ENCODE measurements around the gene SNCA.
A peak's percentile ranks its signal among the peaks of the same experiment; 100 is the strongest.

Gene SNCA

DNA sequence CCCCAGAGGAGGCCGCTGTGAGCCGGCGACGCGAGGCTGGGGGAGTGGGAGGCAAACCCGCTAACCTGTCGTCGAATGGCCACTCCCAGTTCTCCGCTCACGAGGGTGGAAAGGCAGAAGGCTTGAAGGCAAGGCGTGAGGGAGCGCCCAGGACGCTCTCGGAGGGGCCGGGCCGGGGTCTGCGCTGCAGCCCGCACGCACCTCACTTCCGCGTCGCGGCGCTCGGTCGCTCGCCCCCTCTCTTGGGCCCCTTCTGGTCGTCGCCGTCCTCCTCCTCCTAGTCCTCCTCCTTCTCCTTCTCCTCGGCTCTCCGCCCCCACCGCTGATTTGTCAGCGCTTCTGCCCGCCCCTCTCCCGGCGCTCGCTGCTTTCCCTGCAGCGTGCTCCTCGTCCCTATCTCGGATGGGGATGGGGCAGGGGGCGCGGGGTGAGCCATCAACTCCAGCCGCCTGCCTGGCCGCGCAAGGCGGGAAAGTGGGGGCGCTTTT lies at the start of gene SNCA:
Gene SNCA (minus strand): TSS at position 265 of the 488 bp plus-strand sequence. CDS start 1,494 bp downstream, outside the sequence.
- peak within 1 kb of the TSS; percentile 33 for H3K9ac ChIP-seq (ENCODE audit: low read length)
- H3K9me3 ChIP-seq (ENCODE audit: control insufficient read depth, insufficient read depth, low read depth, low read length), result no peaks in the 10 kb centered on the region
- H3K27ac ChIP-seq (ENCODE audit: low read depth, low read length), result no peak within 1 kb of the TSS
- H3K36me3 ChIP-seq (ENCODE audit: control insufficient read depth, insufficient read depth, low read length), result no peaks in the 10 kb centered on the region
- peaks cover 19% of the 10 kb centered on the region for H3K27me3 ChIP-seq (ENCODE audit: control insufficient read depth, insufficient read depth, low read length)
- peak within 1 kb of the TSS; percentile 76 for H3K4me3 ChIP-seq (ENCODE audit: low read depth, low read length)
- H3K4me1 ChIP-seq (ENCODE audit: control insufficient read depth, insufficient read depth, low read length), result peaks cover 8% of the 10 kb centered on the region; the same call in 1 of the 2 replicates

DNA sequence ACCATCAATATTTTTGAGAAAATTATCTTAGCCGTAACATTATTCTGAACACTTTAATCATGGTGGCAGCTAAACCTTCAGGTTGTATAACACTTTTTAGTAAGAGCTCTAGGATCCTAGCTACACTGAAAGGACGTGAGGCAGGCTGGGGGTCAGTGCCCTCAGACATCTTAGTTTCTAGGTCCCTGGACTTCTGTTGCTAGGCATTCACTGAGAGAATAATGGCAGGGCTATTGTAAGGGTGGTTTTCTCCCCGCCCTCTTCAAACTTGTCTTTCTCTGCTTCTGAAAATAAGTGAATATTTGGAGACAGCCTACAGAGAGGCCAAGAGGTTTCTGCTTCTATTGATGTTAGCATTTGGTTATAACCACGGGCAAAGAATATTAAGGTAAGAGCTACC lies 42.3 kb upstream of the SNCA start:
- no peaks in the 10 kb centered on the region for H3K27me3 ChIP-seq (ENCODE audit: control insufficient read depth, insufficient read depth, low read length)
- no peaks in the 10 kb centered on the region for H3K9me3 ChIP-seq (ENCODE audit: control insufficient read depth, insufficient read depth, low read depth, low read length)
- H3K4me1 ChIP-seq (ENCODE audit: control insufficient read depth, insufficient read depth, low read length), result no peaks in the 10 kb centered on the region
- H3K27ac ChIP-seq (ENCODE audit: low read depth, low read length), result no peak overlapping the region
- H3K9ac ChIP-seq (ENCODE audit: low read length), result no peak overlapping the region
- no peak overlapping the region for H3K4me3 ChIP-seq (ENCODE audit: low read depth, low read length)
- H3K36me3 ChIP-seq (ENCODE audit: control insufficient read depth, insufficient read depth, low read length), result no peaks in the 10 kb centered on the region

DNA sequence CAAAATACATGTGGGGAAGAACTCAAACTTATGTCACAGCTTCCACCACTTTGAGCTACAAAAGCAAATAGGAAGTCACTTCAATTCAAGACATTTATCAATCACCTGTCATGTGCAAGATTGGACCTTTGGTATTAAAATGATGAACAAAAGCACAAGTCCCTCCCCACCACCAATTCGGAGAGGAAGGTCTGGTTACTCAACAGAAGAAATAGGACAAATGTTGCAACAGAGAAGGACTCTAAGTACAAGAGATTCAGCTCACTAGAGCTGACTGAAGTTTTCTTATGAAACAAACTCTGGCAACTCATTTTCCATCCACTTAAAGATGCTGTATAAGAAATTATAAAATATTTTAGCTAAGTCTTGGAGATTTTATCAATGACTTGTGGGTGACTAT lies 41.6 kb upstream of the SNCA start:
- Histone ChIP-seq H3K27me3 (ENCODE audit: control insufficient read depth, insufficient read depth, low read length) (no peaks in the 10 kb centered on the region), H3K4me1 (ENCODE audit: control insufficient read depth, insufficient read depth, low read length) (no peaks in the 10 kb centered on the region), H3K4me3 (ENCODE audit: low read depth, low read length) (no peak overlapping the region), H3K9me3 (ENCODE audit: control insufficient read depth, insufficient read depth, low read depth, low read length) (no peaks in the 10 kb centered on the region), H3K36me3 (ENCODE audit: control insufficient read depth, insufficient read depth, low read length) (no peaks in the 10 kb centered on the region), H3K9ac (ENCODE audit: low read length) (no peak overlapping the region), H3K27ac (ENCODE audit: low read depth, low read length) (no peak overlapping the region)

DNA sequence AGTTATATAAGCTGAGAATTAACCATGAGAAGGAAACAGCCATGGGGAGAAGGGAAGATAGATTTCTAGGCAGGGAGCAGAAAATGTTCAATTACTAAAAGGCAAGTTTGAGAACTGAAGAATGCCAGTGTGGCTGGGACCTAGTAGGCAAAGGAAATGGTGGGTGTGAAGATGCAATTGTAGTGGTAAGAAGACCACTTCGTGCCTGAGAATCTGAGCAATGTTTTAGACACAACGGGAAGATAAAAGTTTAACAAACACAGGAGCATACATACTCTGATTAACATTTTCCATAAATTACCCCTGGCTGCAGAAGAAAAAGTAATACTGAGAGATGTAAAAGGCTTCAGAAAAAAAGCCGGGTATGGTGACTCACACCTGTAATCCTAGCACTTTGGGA lies 39.6 kb upstream of the SNCA start:
- Histone ChIP-seq H3K27me3 (ENCODE audit: control insufficient read depth, insufficient read depth, low read length) (no peaks in the 10 kb centered on the region), H3K36me3 (ENCODE audit: control insufficient read depth, insufficient read depth, low read length) (no peaks in the 10 kb centered on the region), H3K9me3 (ENCODE audit: control insufficient read depth, insufficient read depth, low read depth, low read length) (no peaks in the 10 kb centered on the region), H3K4me3 (ENCODE audit: low read depth, low read length) (no peak overlapping the region), H3K27ac (ENCODE audit: low read depth, low read length) (no peak overlapping the region), H3K4me1 (ENCODE audit: control insufficient read depth, insufficient read depth, low read length) (no peaks in the 10 kb centered on the region), H3K9ac (ENCODE audit: low read length) (no peak overlapping the region)

DNA sequence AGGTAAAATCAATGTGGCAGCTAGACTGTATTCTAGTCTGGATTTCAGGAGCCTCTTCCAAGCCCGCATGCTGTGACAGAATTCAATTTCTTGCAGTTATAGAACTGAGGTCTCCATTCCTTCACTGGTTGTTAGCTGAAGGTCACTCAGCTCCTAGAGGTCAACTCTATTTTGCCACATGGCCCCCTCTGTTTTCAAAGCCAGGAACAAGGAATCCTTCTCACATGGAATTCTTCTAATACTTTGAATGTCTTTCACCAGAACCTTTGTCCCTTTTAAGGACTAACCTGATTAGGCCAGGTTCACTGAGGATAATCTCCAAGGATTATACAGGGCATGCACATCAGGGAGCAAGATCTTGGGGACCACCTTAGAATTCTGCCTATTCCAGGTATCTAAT lies 34.2 kb upstream of the SNCA start:
- no peak overlapping the region for H3K27ac ChIP-seq (ENCODE audit: low read depth, low read length)
- no peaks in the 10 kb centered on the region for H3K36me3 ChIP-seq (ENCODE audit: control insufficient read depth, insufficient read depth, low read length)
- no peaks in the 10 kb centered on the region for H3K9me3 ChIP-seq (ENCODE audit: control insufficient read depth, insufficient read depth, low read depth, low read length)
- no peaks in the 10 kb centered on the region for H3K4me1 ChIP-seq (ENCODE audit: control insufficient read depth, insufficient read depth, low read length)
- no peak overlapping the region for H3K9ac ChIP-seq (ENCODE audit: low read length)
- no peaks in the 10 kb centered on the region for H3K27me3 ChIP-seq (ENCODE audit: control insufficient read depth, insufficient read depth, low read length)
- no peak overlapping the region for H3K4me3 ChIP-seq (ENCODE audit: low read depth, low read length)

DNA sequence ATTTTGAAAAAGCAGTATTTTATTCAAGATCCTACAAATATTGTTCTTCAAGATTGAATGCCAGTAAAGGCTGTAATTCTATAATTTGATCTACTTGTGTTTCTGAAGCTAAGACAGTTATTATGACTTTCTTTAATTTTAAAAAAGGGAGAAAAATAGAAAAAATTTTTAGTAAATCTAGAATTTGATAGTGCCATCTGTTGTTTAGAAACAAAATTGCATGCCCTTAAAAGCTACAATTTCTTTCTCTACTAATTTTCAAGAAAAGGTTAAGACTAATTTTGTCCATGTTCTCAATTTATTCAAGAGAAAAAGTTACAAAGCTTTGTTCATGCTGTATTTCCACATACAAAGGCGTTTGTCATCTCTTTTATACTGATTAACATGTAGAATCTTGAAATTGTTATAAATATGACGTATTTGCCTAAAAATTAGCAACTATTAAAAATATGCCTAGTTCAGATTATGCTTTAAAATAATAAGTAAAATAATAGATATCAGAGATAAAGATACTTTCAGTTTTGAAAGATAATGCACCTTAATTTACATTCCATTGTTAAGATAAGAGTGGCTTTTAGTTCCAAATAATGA lies 32.1 kb upstream of the SNCA start:
- H3K27me3 ChIP-seq (ENCODE audit: control insufficient read depth, insufficient read depth, low read length), result no peaks in the 10 kb centered on the region

DNA sequence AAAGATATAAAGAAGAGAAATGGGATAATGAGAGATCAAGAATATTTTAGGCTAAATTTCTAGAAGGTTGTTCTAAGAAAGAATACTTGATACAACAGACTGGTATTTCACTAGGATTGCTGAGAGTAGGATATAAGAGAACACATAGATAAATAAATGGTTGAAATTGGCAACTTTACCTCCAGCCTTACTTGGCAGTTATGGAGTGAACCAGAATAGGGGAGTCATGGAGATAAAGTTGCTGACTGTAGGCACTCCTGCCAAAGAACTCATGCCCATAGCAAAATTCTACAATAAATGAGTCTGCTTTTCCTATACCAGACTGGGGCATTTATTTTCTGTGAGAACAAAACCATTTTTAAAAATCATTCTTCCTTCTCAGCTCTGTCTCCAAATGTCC lies 31.3 kb upstream of the SNCA start:
- H3K4me3 ChIP-seq (ENCODE audit: low read depth, low read length), result no peak overlapping the region
- no peaks in the 10 kb centered on the region for H3K4me1 ChIP-seq (ENCODE audit: control insufficient read depth, insufficient read depth, low read length)
- no peaks in the 10 kb centered on the region for H3K27me3 ChIP-seq (ENCODE audit: control insufficient read depth, insufficient read depth, low read length)
- H3K9me3 ChIP-seq (ENCODE audit: control insufficient read depth, insufficient read depth, low read depth, low read length), result no peaks in the 10 kb centered on the region
- H3K9ac ChIP-seq (ENCODE audit: low read length), result no peak overlapping the region
- H3K36me3 ChIP-seq (ENCODE audit: control insufficient read depth, insufficient read depth, low read length), result no peaks in the 10 kb centered on the region
- H3K27ac ChIP-seq (ENCODE audit: low read depth, low read length), result no peak overlapping the region

More for the DNA sequence above, 32.1 kb upstream of the SNCA start:
- Histone ChIP-seq H3K4me1 (ENCODE audit: control insufficient read depth, insufficient read depth, low read length) (no peaks in the 10 kb centered on the region), H3K36me3 (ENCODE audit: control insufficient read depth, insufficient read depth, low read length) (no peaks in the 10 kb centered on the region), H3K9me3 (ENCODE audit: control insufficient read depth, insufficient read depth, low read depth, low read length) (no peaks in the 10 kb centered on the region), H3K27ac (ENCODE audit: low read depth, low read length) (no peak overlapping the region), H3K9ac (ENCODE audit: low read length) (no peak overlapping the region), H3K4me3 (ENCODE audit: low read depth, low read length) (no peak overlapping the region)

DNA sequence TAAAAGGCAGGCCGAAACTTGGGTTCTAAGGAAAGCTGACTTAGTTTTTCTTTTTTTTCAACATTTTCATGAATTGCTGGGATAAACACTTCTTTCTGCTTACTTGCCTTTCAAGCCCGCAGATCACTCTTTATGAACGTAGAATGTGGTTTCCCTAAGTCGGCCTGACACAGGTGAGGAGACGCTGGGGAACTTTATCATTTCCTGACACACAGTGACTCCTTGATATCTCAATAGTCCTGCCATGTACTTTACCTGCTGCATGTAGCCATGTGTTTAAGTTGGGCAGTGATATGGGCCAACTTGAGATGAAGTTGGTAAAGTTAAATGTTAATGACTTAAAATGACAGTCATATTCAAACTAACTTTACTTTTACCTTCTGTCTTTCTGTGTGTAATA lies 26.6 kb upstream of the SNCA start:
- no peaks in the 10 kb centered on the region for H3K9me3 ChIP-seq (ENCODE audit: control insufficient read depth, insufficient read depth, low read depth, low read length)
- H3K27ac ChIP-seq (ENCODE audit: low read depth, low read length), result no peak overlapping the region
- H3K4me3 ChIP-seq (ENCODE audit: low read depth, low read length), result no peak overlapping the region
- no peak overlapping the region for H3K9ac ChIP-seq (ENCODE audit: low read length)
- no peaks in the 10 kb centered on the region for H3K36me3 ChIP-seq (ENCODE audit: control insufficient read depth, insufficient read depth, low read length)
- H3K27me3 ChIP-seq (ENCODE audit: control insufficient read depth, insufficient read depth, low read length), result no peaks in the 10 kb centered on the region
- no peaks in the 10 kb centered on the region for H3K4me1 ChIP-seq (ENCODE audit: control insufficient read depth, insufficient read depth, low read length)

DNA sequence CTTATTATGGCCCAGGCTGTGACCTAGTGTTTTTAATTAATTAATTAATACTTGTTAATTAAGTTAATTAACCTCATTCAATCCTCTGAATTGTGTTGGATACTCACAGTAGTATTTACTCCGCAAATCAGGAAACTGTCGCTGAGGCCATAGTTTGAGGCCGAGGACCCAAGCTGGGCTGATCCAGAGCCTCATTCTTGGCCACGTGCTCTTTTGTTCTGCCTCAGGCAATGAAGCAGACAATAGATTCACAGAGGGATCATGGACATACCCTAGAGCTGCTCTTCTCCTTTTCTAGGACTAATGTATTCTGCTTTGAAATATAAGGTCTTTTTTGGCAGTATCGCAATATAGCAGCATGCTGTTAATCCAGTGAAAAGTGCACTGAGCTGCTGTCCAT lies 24.0 kb upstream of the SNCA start:
- no peak overlapping the region for H3K4me3 ChIP-seq (ENCODE audit: low read depth, low read length)
- no peaks in the 10 kb centered on the region for H3K27me3 ChIP-seq (ENCODE audit: control insufficient read depth, insufficient read depth, low read length)
- peaks cover 11% of the 10 kb centered on the region for H3K9me3 ChIP-seq (ENCODE audit: control insufficient read depth, insufficient read depth, low read depth, low read length)
- no peaks in the 10 kb centered on the region for H3K4me1 ChIP-seq (ENCODE audit: control insufficient read depth, insufficient read depth, low read length)
- H3K36me3 ChIP-seq (ENCODE audit: control insufficient read depth, insufficient read depth, low read length), result no peaks in the 10 kb centered on the region
- no peak overlapping the region for H3K27ac ChIP-seq (ENCODE audit: low read depth, low read length)
- no peak overlapping the region for H3K9ac ChIP-seq (ENCODE audit: low read length)

DNA sequence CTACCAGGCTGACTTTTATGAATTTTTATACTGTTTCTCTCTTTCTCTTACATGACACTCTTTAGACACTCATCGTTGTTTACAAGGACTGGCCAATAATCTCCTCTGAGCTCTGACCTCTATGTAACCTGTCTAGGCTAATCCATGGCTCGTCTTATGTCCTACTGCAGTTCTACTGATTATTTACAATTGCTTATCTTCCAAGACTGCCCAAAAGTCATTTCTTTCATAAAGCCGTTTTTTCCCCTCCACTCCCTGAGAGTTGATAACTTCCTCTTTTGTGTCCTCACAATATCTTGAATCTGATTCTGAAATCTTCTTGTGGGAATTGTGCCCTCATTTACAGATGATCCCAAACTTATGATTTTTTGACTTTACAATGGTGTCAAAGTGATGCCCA lies 18.3 kb upstream of the SNCA start:
- Histone ChIP-seq H3K36me3 (ENCODE audit: control insufficient read depth, insufficient read depth, low read length) (no peaks in the 10 kb centered on the region), H3K4me3 (ENCODE audit: low read depth, low read length) (no peak overlapping the region), H3K27me3 (ENCODE audit: control insufficient read depth, insufficient read depth, low read length) (no peaks in the 10 kb centered on the region), H3K9ac (ENCODE audit: low read length) (no peak overlapping the region), H3K4me1 (ENCODE audit: control insufficient read depth, insufficient read depth, low read length) (no peaks in the 10 kb centered on the region), H3K9me3 (ENCODE audit: control insufficient read depth, insufficient read depth, low read depth, low read length) (peaks cover 23% of the 10 kb centered on the region), H3K27ac (ENCODE audit: low read depth, low read length) (no peak overlapping the region)

DNA sequence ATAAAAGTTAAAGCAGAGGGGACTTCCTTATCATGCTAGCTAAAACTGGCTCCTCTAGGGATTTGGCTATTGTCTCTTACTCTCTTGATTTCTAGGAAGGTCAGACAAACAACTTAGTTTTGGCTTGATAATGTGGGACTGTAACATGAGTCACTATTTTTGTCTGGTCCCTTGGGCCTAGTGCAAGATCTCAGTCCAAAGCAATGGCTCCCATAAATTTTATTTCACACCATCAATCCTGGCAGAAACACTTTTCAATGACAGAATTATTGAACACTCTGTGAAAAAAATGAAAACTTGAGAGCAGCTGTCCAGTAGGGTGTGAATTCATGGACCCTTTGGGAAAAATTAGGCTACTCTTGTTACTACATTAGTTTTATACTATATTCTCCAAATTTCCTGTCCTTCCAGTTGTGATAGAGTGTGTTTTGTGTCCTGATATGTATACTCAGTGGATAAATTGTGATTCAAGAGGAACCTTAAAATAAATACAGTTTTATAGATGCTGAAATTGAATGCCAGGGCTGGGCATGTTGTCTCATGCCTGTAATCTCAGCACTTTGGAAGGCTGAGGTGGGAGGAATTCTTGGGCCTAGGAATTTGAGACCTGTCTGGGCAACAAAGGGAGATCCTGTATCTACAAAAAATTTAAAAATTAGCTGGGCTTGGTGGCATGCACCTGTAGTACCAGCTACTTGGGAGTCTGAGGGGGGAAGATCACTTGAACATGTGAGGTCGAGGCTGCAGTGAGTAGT lies 10.8 kb upstream of the SNCA start:
- peaks cover 23% of the 10 kb centered on the region for H3K9me3 ChIP-seq (ENCODE audit: control insufficient read depth, insufficient read depth, low read depth, low read length)
- H3K4me3 ChIP-seq (ENCODE audit: low read depth, low read length), result no peak overlapping the region
- H3K4me1 ChIP-seq (ENCODE audit: control insufficient read depth, insufficient read depth, low read length), result no peaks in the 10 kb centered on the region
- no peak overlapping the region for H3K27ac ChIP-seq (ENCODE audit: low read depth, low read length)
- no peak overlapping the region for H3K9ac ChIP-seq (ENCODE audit: low read length)
- no peaks in the 10 kb centered on the region for H3K27me3 ChIP-seq (ENCODE audit: control insufficient read depth, insufficient read depth, low read length)
- H3K36me3 ChIP-seq (ENCODE audit: control insufficient read depth, insufficient read depth, low read length), result no peaks in the 10 kb centered on the region
